Raji (cell line): ENCODE data around the gene PPP1R3G.

Experiments
- POLR2A ChIP-seq: IDR thresholded peaks from 2 replicates; pipeline ENCODE4 v1.6.1; 2011; ENCODE audit warnings: low read depth, low read length, control low read depth; ENCODE audit not compliant: insufficient read depth

PPP1R3G gene

DNA sequence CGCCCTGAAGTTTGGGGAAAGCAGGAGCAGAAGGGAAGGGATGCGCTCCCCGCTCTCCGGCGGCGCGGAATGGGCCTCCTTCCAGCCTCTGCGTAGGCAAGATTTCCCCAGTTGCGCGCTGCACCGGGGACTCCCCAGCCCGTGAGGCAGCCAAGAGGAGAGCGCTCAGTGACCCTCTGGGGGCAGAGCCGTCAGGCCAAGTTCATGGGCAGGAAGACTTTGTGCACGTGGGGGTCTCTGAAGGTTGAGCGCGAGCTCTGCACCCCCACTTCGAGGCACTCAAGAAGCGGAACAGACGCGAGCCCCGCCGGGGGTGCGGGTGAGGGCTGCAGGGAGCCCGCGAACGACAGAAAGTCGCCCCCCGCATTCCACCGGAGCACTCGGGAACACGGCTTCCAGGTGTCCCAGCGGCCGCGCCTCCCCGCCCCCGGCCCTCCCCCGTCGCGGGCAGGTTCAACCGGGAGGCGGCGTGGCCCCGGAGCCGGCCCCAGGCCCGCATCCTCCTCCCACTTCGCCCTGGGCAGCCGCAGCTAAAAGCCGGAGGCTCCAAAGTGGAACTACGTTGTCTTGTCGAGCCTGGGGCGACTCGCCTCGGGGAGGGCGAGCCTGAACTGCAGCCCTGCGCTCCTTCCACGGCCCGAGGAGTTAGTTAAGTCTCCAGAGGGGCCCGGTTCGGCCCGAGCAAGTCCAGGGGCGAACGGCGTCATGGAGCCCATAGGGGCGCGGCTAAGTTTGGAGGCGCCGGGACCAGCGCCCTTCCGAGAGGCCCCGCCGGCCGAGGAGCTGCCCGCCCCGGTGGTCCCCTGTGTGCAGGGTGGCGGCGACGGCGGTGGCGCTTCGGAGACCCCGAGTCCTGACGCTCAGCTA, at the start of gene PPP1R3G:
PPP1R3G (plus strand) TSS at position 561 of the 867 bp plus-strand sequence; CDS start at position 706, 145 bp downstream.
- TF ChIP-seq POLR2A, result no peak

DNA sequence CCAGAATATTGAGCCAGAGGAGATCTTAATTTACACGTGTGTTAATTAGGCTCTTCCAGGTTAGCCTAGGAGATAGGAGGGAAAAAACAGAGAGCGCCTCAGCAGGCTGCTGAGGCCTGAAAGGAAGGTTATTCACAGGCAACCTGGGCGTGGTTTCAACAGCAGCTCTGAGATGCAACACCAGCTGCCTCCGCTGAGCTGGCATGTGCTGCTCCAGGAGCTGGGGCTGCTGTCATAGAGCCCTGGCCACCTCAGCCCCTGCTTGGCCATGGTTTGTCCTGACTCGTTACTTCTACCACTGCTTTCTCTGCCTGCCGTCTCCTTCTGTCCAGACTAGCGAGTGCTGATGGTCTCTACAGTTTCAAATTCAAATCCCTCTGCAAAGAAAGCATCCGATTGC, 48.9 kb upstream of the PPP1R3G start:
- TF ChIP-seq POLR2A, result no peak

DNA sequence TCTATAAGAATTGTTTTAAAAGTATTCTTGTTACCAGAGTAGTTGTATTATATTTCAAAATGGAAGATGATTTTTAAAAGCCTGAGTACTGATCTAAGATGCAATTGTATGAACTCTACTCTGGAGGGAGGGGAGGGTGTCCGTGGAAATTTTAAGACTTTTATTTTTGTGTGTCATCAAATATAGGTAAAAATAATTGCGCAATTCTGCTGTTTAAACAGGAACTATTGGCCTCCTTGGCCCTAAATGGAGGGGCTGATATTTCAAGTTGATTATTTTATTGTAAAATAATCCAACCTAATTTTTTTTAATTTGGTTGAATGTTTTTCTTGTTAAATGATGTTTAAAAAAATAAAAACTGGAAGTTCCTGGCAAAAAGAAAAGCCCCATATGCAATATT, 43.2 kb upstream of the PPP1R3G start:
- TF ChIP-seq POLR2A, result no peak

GRCh38 chr6:5042436-5042835, 42.7 kb upstream of the PPP1R3G start:
- TF ChIP-seq POLR2A, result no peak

DNA sequence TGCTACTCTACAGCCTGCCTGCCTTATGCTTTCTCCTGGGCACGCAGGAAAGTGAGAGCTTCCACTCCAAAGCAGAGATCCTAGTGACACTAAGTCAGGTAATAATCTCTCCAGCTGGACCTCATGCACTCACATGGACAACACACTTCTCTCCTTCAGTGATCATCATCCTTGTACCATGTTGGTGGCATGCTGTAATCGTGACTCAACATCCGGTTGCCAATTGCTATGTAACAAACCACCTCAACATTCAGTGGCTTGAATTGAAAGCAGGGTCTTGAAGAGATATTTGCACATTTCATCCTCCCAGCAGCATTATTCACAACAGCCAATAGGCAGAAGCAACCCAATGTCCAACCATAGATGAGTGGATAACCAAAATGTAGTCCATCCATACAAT, 40.3 kb upstream of the PPP1R3G start:
- TF ChIP-seq POLR2A, result no peak

DNA sequence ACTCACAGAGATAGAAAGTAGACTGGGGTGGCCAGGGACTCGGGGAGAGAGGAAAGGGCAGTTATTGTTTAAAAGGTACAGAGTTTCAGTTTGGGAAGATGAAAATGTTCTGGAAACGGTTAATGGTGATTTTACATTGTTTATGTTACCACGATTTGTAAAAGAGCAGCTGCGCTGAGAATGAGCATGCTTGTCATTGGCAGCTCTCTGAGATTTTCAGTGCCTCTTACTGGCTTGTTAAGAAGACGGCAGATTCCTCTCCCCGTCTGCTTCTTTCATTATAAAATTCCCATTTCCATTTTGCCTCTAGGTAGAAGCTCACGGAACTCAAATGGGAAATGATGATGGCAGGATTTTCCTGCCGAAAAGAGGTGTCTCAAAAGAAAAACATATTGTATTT, 39.7 kb upstream of the PPP1R3G start:
- no peak for TF ChIP-seq POLR2A

GRCh38 chr6:5046430-5046829, 38.7 kb upstream of the PPP1R3G start:
- no peak for TF ChIP-seq POLR2A

DNA sequence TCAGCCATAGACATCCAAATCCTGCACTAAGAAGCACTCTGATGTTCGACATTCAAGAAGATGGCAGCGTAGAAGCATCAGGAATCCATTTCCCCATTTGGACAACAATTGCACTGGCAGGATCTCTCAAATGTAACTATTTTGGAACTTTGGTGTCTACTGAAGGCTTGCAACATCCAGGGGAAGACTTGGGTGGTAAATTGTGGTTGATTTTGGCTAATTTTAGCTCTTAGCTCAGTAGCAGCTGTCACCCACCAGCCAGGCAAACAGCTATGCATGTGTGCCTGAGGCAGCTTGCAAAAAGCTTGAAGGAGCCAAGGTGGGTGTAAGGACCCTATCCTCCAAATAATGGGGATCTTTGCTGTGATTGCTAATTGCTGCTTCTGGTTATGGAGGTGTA, 35.1 kb upstream of the PPP1R3G start:
- no peak for TF ChIP-seq POLR2A

DNA sequence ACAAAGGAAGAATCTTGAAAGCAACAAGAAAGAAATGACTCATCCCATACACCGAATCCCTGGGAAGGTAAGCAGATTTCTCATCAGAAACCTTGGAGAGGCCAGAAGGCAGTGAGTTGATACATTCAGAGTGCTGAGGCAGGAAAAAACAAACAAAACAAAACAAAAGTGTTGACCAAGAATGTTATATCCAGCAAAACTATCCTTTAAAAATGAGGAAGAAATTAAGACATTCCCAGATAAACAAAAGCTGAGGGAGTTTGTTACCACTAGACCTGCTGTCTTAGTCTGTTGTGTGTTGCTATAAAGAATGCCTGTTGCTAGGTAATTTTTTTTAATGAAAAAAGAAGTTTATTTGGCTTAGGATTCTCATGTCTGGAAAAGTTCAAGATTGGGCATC, 33.7 kb upstream of the PPP1R3G start:
- no peak for TF ChIP-seq POLR2A

DNA sequence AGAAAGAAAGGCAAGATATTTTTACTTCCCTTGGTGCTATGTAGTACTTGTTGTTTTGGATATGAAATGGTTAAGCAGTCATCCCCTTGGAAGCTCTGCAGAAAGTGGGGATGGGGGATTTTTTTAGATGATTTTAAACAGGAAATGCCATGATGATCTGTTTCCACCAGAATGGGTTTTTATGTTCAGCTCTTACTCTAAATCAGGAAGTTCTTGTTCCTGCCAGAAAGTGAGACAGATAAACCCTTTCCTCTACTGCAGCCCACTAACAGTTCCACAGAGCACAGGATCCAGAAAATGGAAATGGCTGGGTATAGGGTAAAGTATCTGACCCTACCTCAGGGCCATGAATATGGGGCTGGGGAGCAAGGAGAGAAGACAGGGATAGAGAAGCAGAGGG, 32.1 kb upstream of the PPP1R3G start:
- TF ChIP-seq POLR2A, result no peak

- TF ChIP-seq POLR2A, result no peak
Observed at GRCh38 chr6:5053864-5054244, 31.3 kb upstream of the PPP1R3G start.

GRCh38 chr6:5054245-5054873, 30.8 kb upstream of the PPP1R3G start:
- no peak for TF ChIP-seq POLR2A

- TF ChIP-seq POLR2A, result no peak
Observed at GRCh38 chr6:5055118-5055517, 30.0 kb upstream of the PPP1R3G start.

- TF ChIP-seq POLR2A, result no peak
Observed at GRCh38 chr6:5058254-5058653, 26.9 kb upstream of the PPP1R3G start.

- no peak for TF ChIP-seq POLR2A
Observed at GRCh38 chr6:5059036-5059896, 25.9 kb upstream of the PPP1R3G start.

DNA sequence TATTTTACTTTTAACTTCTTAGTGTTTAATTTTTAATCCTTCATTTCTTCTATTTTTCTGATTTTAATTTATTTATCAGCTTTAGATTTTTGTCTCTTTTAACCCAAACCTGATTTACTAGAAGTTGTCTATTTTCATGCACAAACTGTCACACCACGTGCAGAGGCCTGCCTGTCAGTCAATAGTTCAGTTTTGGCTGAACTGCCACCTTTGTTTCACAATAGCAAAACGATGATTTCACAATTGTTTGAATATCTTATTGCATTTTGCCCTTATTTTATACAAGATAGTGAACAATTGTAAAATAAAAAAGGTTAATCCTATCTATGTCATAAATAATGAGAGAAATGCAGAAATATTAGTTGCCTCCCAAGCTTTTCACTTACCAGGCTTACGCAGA, 24.0 kb upstream of the PPP1R3G start:
- no peak for TF ChIP-seq POLR2A

DNA sequence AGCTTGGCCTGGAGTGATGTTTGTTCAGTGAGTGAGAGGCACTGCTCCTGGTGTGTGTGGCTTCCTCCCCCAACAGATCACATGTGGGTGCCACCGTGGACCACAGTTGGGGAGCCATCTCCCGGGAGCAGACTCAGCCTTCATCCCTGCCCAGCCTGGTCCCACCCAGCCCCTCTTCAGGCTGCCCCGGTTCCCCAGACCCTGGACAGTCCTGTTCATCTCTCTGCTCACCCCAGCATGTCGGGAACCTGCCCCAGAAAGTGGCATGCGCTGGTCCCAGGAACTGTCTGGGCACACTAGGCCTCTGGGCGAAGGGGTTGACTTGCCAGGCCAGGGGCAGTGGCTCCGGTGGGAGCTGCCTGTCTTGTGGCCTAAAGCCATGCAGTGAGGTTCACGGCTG, 21.5 kb upstream of the PPP1R3G start:
- TF ChIP-seq POLR2A, result no peak
